ENCODE data around the gene GJC2. TPM values are rescaled to one million over a fixed set of nuclear protein-coding genes. Genes with fewer than 3 reads are reported as not detected.

Gene GJC2
- total RNA-seq, 1 donor from 2014 or later: 6.9 TPM

DNA sequence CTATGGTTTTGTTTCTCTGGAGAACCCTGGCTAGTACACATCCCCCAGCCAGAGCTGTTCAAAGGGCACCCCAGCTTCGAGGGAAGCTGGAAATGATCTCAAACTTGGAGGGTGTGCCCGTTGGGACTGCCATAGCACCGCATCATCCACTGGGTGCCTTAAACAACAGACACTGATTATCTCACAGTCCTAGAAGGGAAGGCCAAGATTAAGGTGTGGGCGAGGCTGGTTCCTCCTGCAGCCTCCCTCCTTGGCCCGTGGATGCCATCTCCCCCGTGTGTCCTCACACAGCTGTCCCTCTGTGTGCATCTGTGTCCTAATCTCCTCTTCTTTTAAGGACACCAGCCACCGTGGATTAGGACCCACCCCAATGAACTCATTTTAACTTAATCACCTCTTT is 11.6 kb downstream of the GJC2 start:
- peaks cover 21% of the 10 kb centered on the region for H3K4me1 ChIP-seq
- H3K9me3 ChIP-seq: no peaks in the 10 kb centered on the region
- DNase-seq (no peak), ATAC-seq (no peak)
- no peaks in the 10 kb centered on the region for H3K27me3 ChIP-seq
- H3K36me3 ChIP-seq: no peaks in the 10 kb centered on the region
- intact Hi-C loops (cut with DNase I): no loop called here
- H3K4me3 ChIP-seq: no peak overlapping the region
- peak overlapping the region; percentile 79 for H3K27ac ChIP-seq
- TF ChIP-seq, protein P1, sequence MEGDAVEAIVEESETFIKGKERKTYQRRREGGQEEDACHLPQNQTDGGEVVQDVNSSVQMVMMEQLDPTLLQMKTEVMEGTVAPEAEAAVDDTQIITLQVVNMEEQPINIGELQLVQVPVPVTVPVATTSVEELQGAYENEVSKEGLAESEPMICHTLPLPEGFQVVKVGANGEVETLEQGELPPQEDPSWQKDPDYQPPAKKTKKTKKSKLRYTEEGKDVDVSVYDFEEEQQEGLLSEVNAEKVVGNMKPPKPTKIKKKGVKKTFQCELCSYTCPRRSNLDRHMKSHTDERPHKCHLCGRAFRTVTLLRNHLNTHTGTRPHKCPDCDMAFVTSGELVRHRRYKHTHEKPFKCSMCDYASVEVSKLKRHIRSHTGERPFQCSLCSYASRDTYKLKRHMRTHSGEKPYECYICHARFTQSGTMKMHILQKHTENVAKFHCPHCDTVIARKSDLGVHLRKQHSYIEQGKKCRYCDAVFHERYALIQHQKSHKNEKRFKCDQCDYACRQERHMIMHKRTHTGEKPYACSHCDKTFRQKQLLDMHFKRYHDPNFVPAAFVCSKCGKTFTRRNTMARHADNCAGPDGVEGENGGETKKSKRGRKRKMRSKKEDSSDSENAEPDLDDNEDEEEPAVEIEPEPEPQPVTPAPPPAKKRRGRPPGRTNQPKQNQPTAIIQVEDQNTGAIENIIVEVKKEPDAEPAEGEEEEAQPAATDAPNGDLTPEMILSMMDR (IDR thresholded peaks at IDR 0.05): no peak

DNA sequence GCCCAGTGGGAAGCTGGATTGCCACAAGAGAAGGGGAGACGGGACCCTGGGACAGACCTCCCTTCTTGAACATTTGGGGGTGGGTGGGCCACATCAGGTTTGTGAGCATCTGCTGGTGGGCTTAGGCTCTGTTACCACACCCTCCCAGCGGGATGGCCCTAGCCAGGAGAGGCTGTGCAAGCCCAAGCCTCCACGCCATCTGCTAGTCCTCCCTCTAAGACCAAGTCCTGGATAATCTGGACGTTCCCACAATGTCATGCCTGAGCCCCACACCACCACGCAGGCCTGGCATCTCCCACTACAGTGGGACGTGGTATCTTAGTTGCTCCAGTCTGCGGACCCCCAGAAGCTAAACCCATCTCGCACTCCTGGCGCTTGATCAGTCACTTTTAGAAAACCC is 12.1 kb downstream of the GJC2 start:
- intact Hi-C loops (cut with DNase I): no loop called here
- Histone ChIP-seq H3K4me1 (peaks cover 25% of the 10 kb centered on the region), H3K9me3 (no peaks in the 10 kb centered on the region), H3K36me3 (no peaks in the 10 kb centered on the region), H3K27me3 (no peaks in the 10 kb centered on the region), H3K4me3 (no peak overlapping the region), H3K27ac (peak overlapping the region; percentile 79)
- no peak for ATAC-seq
- no peak for DNase-seq
- TF ChIP-seq, protein P1 (IDR thresholded peaks at IDR 0.05): no peak

DNA sequence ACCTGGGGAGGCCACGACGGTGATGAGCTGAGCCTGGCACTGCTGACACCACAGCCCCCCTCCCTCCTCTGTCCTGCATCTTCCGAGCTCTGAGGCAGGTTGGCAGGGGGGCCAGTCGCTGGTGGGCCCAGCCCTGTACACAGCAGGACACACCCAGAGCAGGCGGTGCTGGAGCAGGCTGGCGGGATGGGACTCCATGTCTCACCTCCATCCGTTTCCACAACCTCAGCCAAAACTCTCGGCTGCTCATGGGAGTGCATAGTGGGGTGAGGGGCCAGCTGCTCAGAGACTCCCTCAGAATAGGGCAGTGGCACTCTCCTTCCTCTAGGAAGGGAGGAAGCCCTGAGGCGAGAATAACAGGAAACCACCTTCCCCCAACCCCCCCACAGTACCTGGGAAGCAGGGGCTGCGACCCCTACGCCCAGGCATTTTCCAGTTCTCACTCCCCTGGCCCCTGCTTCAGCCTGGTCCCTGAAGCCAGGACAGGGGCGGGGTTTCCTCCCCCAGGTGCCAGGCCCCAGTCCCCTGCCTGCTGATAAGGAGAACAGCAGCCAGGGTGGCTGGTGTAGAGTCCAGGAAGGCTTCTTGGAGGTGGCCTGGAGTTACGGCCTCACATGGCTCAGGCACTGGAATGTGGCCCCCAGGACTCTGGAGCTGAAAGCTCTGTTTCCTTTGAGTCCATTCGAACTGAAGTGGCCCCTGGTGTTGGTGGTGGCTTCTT is 12.7 kb downstream of the GJC2 start:
- intact Hi-C loops (cut with DNase I): no loop called here
- peak; percentile 73 for DNase-seq
- Histone ChIP-seq H3K27me3 (no peaks in the 10 kb centered on the region), H3K36me3 (no peaks in the 10 kb centered on the region), H3K9me3 (no peaks in the 10 kb centered on the region), H3K4me1 (peaks cover 26% of the 10 kb centered on the region), H3K27ac (peak overlapping the region; percentile 79), H3K4me3 (no peak overlapping the region)
- TF ChIP-seq, protein P1 (IDR thresholded peaks at IDR 0.05): no peak
- ATAC-seq: no peak

DNA sequence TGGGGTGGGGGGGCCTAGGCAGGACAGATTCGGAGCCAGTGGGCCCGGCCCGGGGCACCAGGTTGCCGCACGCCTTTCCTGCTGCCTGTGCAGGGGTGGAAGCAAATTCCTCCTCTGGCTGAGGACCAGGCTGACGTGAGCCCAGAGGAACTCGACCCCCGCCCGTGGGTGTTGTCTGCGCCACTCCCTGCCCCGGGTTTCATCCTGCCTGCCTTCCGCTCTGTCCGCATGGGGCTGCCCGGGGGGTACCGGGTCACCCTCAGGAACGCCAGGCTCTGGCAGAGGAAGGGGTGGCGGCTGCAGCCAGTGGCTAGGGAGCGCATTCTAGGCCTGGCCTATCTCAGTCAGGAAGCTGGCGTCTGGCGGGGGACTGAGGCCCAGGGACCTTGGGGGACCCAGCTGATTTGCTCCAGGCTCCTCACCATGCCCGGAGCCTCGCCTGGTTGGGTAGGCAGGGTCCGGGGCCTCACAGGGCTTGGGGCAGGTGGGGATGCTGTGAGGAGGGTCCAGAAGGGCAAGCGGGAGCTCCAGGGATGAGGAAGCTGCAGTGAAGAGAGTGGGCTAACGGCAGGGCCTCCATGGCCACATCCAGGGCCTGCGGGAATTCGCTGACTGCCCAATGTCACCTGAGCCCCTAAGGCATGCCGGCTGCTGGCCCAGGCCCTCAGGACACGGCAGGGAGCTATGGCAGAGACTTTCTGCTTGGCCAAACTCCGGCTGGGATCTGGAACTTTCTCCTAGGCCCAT is 13.4 kb downstream of the GJC2 start:
- peak; percentile 79 for DNase-seq
- Histone ChIP-seq H3K4me3 (no peak overlapping the region), H3K36me3 (no peaks in the 10 kb centered on the region), H3K27me3 (no peaks in the 10 kb centered on the region), H3K9me3 (no peaks in the 10 kb centered on the region), H3K4me1 (peaks cover 26% of the 10 kb centered on the region), H3K27ac (peak overlapping the region; percentile 79)
- intact Hi-C loops (cut with DNase I): no loop called here
- TF ChIP-seq, protein P1 (IDR thresholded peaks at IDR 0.05): no peak
- no peak for ATAC-seq

DNA sequence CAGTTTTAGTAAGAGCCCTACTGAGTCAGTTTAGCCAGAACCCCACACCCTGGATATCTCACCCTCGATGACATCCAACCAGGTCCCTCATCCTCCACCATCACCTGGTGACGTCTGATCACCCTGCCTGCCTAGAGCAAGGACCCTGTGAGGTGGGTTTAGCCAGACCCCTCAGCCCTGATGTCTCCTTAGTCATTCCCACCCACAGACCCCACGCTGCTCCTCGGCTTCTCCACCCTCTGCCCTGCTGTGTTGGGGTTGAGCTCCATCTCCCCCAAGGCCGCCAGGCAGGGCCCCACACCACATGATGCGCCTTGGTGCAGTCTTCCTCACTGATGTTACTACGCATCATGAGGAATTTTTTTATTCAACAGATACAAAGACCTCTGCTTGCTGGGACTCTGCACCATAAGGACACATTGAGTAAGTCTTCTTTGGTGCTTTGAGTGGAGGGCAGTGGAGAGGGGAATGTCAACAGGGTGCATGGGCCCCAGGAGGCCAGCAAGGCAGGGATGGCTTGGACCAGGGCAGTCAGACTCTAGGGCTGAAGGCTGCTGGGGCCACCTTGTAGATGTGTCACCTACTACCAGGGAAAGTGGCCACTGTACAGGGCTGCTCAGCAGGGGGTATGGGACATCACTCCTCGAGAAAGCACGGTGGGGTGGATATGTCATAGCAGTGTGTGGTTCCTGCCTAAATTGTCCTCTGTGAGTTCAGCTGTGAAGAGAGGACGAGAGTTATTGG is 14.2 kb downstream of the GJC2 start:
- H3K9me3 ChIP-seq: no peaks in the 10 kb centered on the region
- peaks cover 26% of the 10 kb centered on the region for H3K4me1 ChIP-seq
- intact Hi-C loops (cut with DNase I): no loop called here
- no peaks in the 10 kb centered on the region for H3K27me3 ChIP-seq
- H3K36me3 ChIP-seq: no peaks in the 10 kb centered on the region
- TF ChIP-seq, protein P1 (IDR thresholded peaks at IDR 0.05): no peak
- no peak overlapping the region for H3K4me3 ChIP-seq
- ATAC-seq (no peak), DNase-seq (no peak)
- peak overlapping the region; percentile 84 for H3K27ac ChIP-seq

Measured in upper lobe of right lung (tissue), 1 donor.